ENCODE data around the gene CEACAM20.
A peak's percentile ranks its signal among the peaks of the same experiment; 100 is the strongest.
"Not testable (repeated sequence)": the region's sequence is repeated elsewhere in the genome, so short reads cannot be mapped to it uniquely, and the experiment has no call there.

The CEACAM20 gene

DNA sequence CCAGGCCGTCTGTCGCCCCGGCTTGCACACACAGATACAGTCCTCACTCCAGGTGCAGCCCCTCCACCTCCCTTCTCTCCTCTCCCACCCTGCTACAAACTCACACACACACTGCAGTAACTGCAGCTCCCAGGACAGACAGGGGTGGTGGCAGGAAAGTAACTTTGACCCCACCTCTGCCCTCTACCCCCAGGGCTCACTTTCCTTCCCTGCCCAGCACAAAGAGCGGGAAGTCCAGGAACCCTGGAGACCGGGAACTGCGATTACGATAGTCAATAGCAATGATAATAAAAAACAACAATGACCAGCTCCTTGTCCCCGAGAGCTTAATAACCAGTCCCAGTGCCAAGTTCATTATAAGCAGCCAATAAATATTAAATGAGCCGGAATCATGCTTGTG, at the start of gene CEACAM20:
CEACAM20 (minus strand) TSS at position 140 of the 400 bp plus-strand sequence. CDS start 166 bp downstream, outside the sequence.
- DNase-seq = no peak

DNA sequence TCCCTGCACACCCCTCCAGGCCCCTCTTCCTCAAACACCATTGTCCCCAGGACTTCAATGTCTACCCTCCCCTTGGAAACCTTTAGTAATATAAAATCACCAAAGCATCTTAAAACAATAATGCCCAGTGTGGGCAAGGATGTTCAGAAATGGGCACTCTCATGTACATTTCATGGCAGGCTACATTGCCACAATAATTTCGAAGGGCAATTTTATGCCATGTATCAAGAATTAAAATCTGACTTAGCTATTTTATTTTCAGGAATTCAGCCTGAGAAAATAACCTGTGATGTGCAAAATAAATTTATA, 48.0 kb upstream of the CEACAM20 start:
- no peak for DNase-seq

GRCh38 chr19:44576843-44577565, 47.5 kb upstream of the CEACAM20 start:
- peak; percentile 16 for DNase-seq

DNA sequence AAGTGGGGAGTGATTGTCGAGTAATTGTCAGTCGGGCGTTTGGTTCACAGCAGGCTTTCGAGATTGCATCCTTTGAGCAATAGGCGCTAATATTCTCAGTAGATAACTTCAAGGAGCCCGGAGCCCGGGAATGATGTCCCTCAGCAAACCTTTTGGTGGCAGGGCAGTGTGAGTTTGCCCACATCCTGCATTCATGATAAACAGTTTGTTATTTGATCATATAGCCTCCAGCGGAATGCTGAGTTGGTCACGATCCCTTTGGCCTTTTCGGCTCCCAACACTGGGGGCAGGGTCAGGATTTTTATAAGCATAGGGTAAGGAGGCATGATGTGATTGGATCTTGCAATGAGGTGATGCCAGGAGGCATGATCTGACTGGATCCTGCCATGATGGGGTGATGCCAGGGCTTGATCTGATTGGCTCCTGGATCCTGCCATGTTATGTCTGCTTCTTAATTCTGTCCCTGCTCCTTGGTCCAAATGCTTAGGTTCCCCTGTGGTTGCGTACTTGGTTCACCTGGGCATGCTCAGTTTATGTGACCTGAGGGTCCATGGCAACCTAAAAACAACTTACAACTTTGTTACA, 45.7 kb upstream of the CEACAM20 start:
- no peak for DNase-seq

- no peak for DNase-seq
Observed at GRCh38 chr19:44574186-44574950, 44.9 kb upstream of the CEACAM20 start.

DNA sequence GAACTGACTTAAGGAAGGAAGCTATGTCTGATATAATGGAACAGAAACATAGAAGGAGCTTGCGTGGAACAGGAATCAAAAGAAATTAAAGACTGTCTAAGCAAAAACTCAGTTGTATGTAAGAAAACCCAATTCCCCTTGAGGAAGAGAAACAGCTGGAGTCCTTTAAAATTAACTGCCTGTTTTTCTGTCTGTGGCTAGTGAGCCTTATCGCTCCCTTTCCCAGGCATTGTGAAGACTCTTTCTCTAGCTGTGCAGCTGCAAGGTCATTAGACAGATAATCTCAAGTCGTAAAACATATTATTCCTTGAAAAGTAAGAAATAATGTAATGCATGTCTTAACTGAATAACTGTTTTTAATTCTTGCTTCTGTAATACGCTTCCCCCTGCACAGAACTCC, 44.2 kb upstream of the CEACAM20 start:
- DNase-seq = no peak

DNA sequence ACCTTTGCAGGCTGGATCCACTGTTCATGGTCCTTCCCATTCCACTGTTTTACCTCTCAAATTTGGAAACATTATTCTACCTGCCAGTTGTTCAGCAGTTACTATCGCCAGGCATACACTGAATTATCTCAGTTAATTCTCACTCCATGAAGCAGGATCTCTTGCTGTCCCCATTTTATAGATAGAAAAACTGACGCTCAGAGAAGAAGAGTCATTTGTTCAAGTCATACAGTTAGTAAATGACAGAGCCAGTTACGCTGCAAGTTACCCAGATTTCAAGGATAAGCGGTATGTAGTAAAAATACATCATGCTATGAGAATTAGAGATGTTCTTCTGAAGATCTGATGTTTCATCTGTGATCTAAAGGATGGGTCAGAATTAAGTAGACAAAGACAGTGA, 43.7 kb upstream of the CEACAM20 start:
- no peak for DNase-seq

DNA sequence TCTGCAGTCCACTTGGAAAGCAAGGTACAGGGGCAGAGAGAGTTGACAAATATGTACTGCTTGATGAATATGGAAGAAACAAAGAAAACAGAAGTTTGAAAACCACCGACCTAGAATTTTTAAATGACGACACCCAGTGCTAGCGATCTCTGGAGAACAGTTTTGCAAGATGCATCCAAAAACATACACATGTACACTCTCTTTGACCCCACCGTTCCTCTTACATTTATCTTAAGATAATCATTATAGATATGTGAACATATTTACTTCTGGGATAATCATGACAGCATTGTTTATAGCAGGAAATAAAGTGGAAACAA, 43.1 kb upstream of the CEACAM20 start:
- DNase-seq = no peak

GRCh38 chr19:44571830-44572580, 42.5 kb upstream of the CEACAM20 start:
- DNase-seq = no peak

GRCh38 chr19:44570984-44571684, 41.7 kb upstream of the CEACAM20 start:
- DNase-seq = peak; percentile 31

DNA sequence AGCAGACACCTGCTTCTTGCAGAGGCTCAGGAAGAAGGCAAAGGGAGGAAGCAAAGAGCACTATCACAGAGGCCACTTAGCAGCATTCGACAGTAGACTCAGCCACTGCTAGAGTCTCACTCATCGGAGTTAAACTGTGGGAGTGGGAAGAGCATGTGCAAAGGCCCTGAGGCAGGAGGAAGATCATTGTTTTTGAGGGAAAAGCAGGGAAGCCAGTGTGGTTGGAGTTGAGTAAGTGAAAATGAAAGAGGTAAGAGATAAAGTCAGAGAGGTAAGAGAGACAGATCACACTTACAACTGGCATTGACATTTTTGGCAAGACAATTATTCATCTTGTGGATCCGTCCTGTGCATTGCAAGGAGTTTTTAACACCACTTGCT, 41.1 kb upstream of the CEACAM20 start:
- DNase-seq = no peak

DNA sequence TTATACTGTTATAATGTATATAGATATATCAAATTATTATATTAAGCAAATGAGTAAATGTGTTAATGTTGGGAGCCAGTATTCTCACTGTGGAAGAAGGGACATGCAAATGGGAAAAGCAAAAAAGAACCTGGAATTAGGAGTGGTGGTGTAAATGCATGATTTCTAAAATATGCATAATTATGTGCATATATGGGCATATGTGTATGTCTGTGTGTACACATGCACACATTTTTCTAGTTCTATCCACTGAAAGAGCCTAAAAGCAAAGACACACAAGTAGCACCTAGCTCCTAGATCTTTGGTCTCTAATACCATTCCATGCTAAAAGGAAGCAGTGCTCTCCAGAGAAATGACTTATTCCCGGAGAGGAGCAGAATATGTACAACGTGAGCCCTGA, 38.3 kb upstream of the CEACAM20 start:
- DNase-seq = no peak

DNA sequence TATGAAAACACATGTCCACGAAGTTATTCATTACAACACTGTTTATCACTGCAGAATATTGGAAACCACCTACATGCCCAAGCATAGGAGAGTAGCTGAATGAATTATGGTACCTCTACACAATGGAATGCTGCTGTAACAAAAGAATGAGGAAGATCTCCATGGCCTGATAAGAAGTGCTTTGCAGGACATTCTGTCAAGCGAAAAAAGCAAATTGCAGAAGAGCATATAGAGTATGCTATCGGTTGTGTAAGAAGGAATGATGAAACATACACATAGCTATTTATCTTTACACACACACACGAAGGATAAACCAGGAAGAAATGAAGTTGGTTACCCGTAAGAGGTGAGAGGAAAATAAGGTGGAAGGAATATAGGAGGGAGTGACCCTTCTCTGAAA, 37.5 kb upstream of the CEACAM20 start:
- no peak for DNase-seq

- DNase-seq = not testable (repeated sequence)
Observed at GRCh38 chr19:44563086-44563655, 33.7 kb upstream of the CEACAM20 start.

- no peak for DNase-seq
Observed at GRCh38 chr19:44557933-44558332, 28.5 kb upstream of the CEACAM20 start.

GRCh38 chr19:44554641-44555246, 25.3 kb upstream of the CEACAM20 start:
- no peak for DNase-seq

- DNase-seq = no peak
Observed at GRCh38 chr19:44553478-44554171, 24.1 kb upstream of the CEACAM20 start.

- DNase-seq = no peak
Observed at GRCh38 chr19:44552324-44552723, 22.8 kb upstream of the CEACAM20 start.

DNA sequence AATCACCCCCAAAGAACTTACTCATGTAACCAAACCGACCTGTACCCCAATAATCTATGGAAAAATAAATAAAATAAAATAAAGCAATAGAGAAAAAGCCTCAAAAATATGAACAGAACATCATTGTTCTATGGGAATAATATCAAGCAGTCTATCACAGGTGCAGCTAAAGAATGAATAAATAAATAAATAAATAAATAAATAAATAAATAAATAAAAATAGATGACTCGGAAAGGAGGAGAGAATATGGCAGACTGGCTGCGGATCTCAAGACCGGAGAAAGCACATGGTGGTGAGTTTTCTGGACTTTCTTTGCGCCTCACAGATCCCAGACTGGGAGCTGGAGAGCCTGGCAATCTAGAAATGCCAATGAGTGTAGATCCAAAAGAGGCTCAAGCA, 22.4 kb upstream of the CEACAM20 start:
- DNase-seq = no peak

GRCh38 chr19:44550976-44551375, 21.5 kb upstream of the CEACAM20 start:
- DNase-seq = not testable (repeated sequence)

DNA sequence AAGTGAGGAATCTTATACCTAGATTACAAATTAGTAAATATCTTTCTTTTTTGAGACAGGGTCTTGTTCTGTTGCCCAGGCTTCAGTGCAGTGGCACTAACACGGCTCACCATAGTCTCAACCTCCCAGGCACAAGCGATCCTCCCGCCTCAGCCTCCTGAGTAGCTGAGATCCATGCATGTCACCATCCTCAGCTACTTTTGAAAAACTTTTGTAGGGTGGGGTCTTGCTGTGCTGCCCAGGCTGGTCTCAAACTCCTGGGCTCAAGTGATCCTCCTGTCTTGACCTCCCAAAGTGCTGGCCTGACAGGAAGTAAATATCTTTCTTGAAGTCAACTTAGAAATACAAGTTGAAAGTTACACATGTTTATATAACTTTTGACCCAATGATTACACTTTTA, 20.0 kb upstream of the CEACAM20 start:
- DNase-seq = no peak

GRCh38 chr19:44548736-44549135, 19.3 kb upstream of the CEACAM20 start:
- DNase-seq = no peak
